HL-60 (cell line): ENCODE results near the gene FAM209A.
"Not testable (repeated sequence)": the region's sequence is repeated elsewhere in the genome, so short reads cannot be mapped to it uniquely, and the experiment has no call there.

Experiments
- DNase-seq, 2 experiments: peaks; one replicate each; pipeline ENCODE4 v3.0.0-alpha.2; 2010 to 2020; ENCODE audit warnings: low read depth in 1 of 2, low spot score in 1 of 2
- H3K27ac ChIP-seq: fragments of 250-450 bp; sonication (Bioruptor Pico); replicated peaks from 2 replicates; pipeline ENCODE4 v1.5.1; 2020; ENCODE audit warnings: mild to moderate bottlenecking, moderate library complexity
- H3K27me3 ChIP-seq: fragments of 250-450 bp; sonication (Bioruptor Pico); 2 replicates; pipeline ENCODE4 v1.5.1; 2021; ENCODE audit warnings: mild to moderate bottlenecking, moderate library complexity; ENCODE audit not compliant: insufficient read depth, poor library complexity, severe bottlenecking
- H3K4me3 ChIP-seq: replicated peaks from 2 replicates; pipeline ENCODE4 v1.5.1; 2011; ENCODE audit warnings: mild to moderate bottlenecking, control low read depth, low read length; ENCODE audit not compliant: insufficient read depth
- GABPA ChIP-seq: IDR thresholded peaks from 2 replicates; pipeline ENCODE4 v1.6.1; 2012; ENCODE audit warnings: low read depth
- POLR2AphosphoS5 ChIP-seq: IDR thresholded peaks from 2 replicates; pipeline ENCODE4 v1.6.1; 2012; ENCODE audit warnings: low read depth
- SPI1 ChIP-seq: IDR thresholded peaks from 2 replicates; pipeline ENCODE4 v1.6.1; 2012; ENCODE audit warnings: low read depth, mild to moderate bottlenecking, borderline replicate concordance
- long read RNA-seq: library from polyadenylated mRNA; unstranded; transcript quantifications from one replicate; pipeline ENCODE4 v2.0.0, GENCODE V29; 2020
- TF ChIP-seq, protein P1 (sequence below): IDR thresholded peaks from one replicate; pipeline ENCODE4 v1.5.1; 2011; ENCODE audit warnings: low read length, control low read depth, inconsistent platforms; ENCODE audit not compliant: insufficient read depth
- TF ChIP-seq, protein P2 (sequence below): IDR thresholded peaks from 2 replicates; pipeline ENCODE4 v1.6.1; 2012; ENCODE audit warnings: low read depth; ENCODE audit not compliant: insufficient replicate concordance

The FAM209A gene, protein sequence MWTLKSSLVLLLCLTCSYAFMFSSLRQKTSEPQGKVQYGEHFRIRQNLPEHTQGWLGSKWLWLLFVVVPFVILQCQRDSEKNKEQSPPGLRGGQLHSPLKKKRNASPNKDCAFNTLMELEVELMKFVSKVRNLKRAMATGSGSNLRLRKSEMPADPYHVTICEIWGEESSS
- long read RNA-seq, partial matches to known transcripts = 0 of 1 reads
- long read RNA-seq, other reads (novel, unspliced or antisense) = 1 of 1 reads

DNA sequence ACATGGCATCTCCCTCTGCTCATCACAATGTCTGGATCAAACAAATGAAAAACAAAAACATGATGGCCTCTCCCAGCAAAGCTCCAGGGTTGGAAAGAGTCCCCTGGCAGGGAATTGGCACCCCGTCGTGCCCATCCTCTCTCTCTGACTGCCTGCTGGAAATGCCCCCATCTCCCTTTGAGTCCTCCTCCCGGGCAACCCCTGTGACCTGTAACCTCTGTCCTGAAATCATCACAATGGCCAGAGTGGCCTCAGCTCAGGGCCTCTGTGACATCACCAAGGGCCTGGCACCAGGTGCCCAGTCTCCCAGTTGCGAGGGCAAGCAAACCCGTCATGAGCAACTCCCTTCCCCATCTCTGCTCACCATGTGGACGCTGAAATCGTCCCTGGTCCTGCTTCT is at the start of gene FAM209A:
TSS of gene FAM209A (plus strand) at position 301 of the 400 bp plus-strand sequence. CDS start at position 366, 65 bp downstream.
- not testable (repeated sequence) for H3K27ac ChIP-seq, DNase-seq, H3K27me3 ChIP-seq, H3K4me3 ChIP-seq

DNA sequence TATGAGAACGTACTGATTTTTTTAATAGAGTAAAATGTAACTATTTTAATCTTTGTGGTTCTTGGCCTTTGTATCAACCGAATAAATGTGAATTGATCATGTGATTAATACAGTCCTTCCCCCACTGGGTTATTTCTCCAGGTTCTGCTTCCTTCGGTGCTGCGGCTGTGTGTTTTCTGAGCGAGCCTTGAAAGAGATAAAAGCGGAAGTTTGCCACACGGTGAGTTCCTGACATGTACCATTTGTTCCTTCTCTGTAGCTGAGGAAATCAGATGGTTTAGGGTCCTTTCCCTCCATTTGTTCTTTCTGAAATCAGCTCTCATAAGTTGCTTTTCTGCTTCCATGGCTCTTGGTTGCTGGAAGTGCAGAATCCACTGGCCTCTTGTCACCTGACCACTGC is 40.6 kb upstream of the FAM209A start:
- DNase-seq = peak; percentile 43 to 86
- peak; percentile 67; the same call in 1 of the 2 replicates for TF ChIP-seq SPI1
- TF ChIP-seq, protein P1, sequence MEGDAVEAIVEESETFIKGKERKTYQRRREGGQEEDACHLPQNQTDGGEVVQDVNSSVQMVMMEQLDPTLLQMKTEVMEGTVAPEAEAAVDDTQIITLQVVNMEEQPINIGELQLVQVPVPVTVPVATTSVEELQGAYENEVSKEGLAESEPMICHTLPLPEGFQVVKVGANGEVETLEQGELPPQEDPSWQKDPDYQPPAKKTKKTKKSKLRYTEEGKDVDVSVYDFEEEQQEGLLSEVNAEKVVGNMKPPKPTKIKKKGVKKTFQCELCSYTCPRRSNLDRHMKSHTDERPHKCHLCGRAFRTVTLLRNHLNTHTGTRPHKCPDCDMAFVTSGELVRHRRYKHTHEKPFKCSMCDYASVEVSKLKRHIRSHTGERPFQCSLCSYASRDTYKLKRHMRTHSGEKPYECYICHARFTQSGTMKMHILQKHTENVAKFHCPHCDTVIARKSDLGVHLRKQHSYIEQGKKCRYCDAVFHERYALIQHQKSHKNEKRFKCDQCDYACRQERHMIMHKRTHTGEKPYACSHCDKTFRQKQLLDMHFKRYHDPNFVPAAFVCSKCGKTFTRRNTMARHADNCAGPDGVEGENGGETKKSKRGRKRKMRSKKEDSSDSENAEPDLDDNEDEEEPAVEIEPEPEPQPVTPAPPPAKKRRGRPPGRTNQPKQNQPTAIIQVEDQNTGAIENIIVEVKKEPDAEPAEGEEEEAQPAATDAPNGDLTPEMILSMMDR = no peak
- TF ChIP-seq GABPA = peak; percentile 45; the same call in 1 of the 2 replicates
- no peak overlapping the region for H3K4me3 ChIP-seq
- no peaks in the 10 kb centered on the region for H3K27me3 ChIP-seq
- H3K27ac ChIP-seq = peak overlapping the region; percentile 52

DNA sequence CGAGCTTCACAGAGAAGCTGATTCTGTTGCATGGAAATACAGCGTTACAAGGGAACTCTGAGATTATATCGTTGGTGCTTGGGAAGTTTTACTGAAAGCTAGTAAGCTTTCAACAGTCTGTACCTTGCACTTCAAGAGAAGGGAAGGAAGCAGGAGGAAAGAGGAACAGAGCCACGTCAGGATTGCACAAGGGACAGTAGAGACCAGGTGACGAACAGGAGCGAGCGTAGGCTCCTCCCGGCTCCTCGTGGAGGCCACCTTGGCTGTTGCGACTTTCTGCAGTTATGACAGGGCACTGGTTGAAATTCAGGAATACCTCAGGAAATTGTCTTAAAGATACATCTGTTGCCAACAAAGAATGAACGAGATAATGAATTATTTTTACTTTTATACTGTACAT is 37.3 kb upstream of the FAM209A start:
- H3K27me3 ChIP-seq = no peaks in the 10 kb centered on the region
- no peak for TF ChIP-seq GABPA
- peak; percentile 36; the same call in 1 of the 2 replicates for TF ChIP-seq POLR2AphosphoS5
- TF ChIP-seq, protein P2, sequence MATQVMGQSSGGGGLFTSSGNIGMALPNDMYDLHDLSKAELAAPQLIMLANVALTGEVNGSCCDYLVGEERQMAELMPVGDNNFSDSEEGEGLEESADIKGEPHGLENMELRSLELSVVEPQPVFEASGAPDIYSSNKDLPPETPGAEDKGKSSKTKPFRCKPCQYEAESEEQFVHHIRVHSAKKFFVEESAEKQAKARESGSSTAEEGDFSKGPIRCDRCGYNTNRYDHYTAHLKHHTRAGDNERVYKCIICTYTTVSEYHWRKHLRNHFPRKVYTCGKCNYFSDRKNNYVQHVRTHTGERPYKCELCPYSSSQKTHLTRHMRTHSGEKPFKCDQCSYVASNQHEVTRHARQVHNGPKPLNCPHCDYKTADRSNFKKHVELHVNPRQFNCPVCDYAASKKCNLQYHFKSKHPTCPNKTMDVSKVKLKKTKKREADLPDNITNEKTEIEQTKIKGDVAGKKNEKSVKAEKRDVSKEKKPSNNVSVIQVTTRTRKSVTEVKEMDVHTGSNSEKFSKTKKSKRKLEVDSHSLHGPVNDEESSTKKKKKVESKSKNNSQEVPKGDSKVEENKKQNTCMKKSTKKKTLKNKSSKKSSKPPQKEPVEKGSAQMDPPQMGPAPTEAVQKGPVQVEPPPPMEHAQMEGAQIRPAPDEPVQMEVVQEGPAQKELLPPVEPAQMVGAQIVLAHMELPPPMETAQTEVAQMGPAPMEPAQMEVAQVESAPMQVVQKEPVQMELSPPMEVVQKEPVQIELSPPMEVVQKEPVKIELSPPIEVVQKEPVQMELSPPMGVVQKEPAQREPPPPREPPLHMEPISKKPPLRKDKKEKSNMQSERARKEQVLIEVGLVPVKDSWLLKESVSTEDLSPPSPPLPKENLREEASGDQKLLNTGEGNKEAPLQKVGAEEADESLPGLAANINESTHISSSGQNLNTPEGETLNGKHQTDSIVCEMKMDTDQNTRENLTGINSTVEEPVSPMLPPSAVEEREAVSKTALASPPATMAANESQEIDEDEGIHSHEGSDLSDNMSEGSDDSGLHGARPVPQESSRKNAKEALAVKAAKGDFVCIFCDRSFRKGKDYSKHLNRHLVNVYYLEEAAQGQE = no peak
- TF ChIP-seq, protein P1 = no peak
- TF ChIP-seq SPI1 = peak; percentile 98
- H3K27ac ChIP-seq = peak overlapping the region; percentile 47
- peak; percentile 63 to 90 for DNase-seq
- no peak overlapping the region for H3K4me3 ChIP-seq

DNA sequence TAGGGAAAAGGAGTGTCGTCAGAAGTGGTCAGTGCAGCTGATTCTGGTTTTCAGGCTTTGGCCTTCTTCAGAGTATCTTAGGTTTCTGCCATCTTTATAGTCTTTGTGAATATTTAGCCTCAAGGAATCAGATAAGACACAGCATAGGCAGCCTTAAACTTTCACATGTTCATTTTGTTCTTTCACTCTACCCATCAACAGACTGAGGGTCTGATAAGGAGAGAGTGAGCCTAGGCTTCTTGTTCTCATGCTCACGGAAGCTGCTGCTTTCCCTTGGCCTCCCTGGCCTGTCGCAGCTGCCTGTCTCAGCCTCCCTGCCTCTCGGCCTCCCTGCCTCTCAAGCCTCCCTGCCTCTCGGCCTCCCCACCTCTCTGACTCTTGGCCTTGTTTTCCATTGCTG is 36.0 kb upstream of the FAM209A start:
- Histone ChIP-seq H3K27ac (no peak overlapping the region), H3K27me3 (no peaks in the 10 kb centered on the region), H3K4me3 (no peak overlapping the region)
- TF ChIP-seq, protein P1 = no peak
- TF ChIP-seq POLR2AphosphoS5 (no peak), SPI1 (no peak), GABPA (no peak)
- TF ChIP-seq, protein P2 = no peak
- no peak for DNase-seq
